PC-3 (cell line): ENCODE measurements around the gene MORF4L2. TPM values are rescaled to one million over a fixed set of nuclear protein-coding genes. Genes with fewer than 3 reads are reported as not detected.

ENCODE experiments used
- ATAC-seq: fragments of 200-7000 bp; cut with Tn5 transposase; 2 replicates; pipeline ENCODE4 v1.9.1; 2020; ENCODE audit warnings: mild to moderate bottlenecking, moderate library complexity
- BruUV-seq: library from RNA; stranded (reverse); fragments of 400-500 nt; replicated peaks from 2 replicates; lab custom pipeline; 2021; lab: Mats Ljungman, UMichigan
- CTCF ChIA-PET: fragments of 300-600 bp; sonication (Branson Sonifier 250); formaldehyde crosslinking; loops from one replicate; lab custom pipeline; 2022; ENCODE audit warnings: antibody characterized with exemption; lab: Charles Lee
- POLR2A ChIA-PET: fragments of 300-600 bp; sonication (Branson Sonifier 250); formaldehyde crosslinking; loops from one replicate; lab custom pipeline; 2022; ENCODE audit warnings: antibody characterized with exemption; ENCODE audit not compliant: unreplicated experiment; lab: Charles Lee
- DNase-seq: peaks from one replicate; pipeline ENCODE4 v3.0.0-alpha.2; 2015
- H2AFZ ChIP-seq: fragments of 300-600 bp; sonication (generic); 2 replicates; pipeline ENCODE4 v1.6.0; 2016; ENCODE audit warnings: antibody characterized with exemption, low read length
- H3F3A ChIP-seq: fragments of 300-600 bp; sonication (generic); one replicate; pipeline ENCODE4 v1.6.0; 2017; ENCODE audit warnings: antibody characterized with exemption, low read length, control low read depth, mild to moderate bottlenecking; ENCODE audit not compliant: unreplicated experiment
- H3K27ac ChIP-seq: fragments of 300-600 bp; sonication (generic); 2 replicates; pipeline ENCODE4 v1.5.1; 2016; ENCODE audit warnings: mild to moderate bottlenecking, low read length
- H3K27me3 ChIP-seq: fragments of 300-600 bp; sonication (generic); 2 replicates; pipeline ENCODE4 v1.6.1; 2016; ENCODE audit warnings: low read length, mixed read lengths
- H3K36me3 ChIP-seq: fragments of 300-600 bp; sonication (generic); 2 replicates; pipeline ENCODE4 v1.6.1; 2016; ENCODE audit warnings: low read depth, mixed run types, low read length, mixed read lengths
- H3K4me1 ChIP-seq: fragments of 300-600 bp; sonication (generic); 2 replicates; pipeline ENCODE4 v1.5.1; 2016; ENCODE audit warnings: low read length; ENCODE audit not compliant: insufficient read depth
- H3K4me2 ChIP-seq: fragments of 300-600 bp; sonication (generic); 2 replicates; pipeline ENCODE4 v1.6.0; 2016; ENCODE audit warnings: low read length
- H3K4me3 ChIP-seq: fragments of 300-600 bp; sonication (generic); 2 replicates; pipeline ENCODE4 v1.5.1; 2016; ENCODE audit warnings: mild to moderate bottlenecking, low read length, mixed read lengths
- H3K79me2 ChIP-seq: fragments of 300-600 bp; sonication (generic); 2 replicates; pipeline ENCODE4 v1.6.1; 2017; ENCODE audit warnings: low read length, mixed read lengths
- H3K9ac ChIP-seq: fragments of 300-600 bp; sonication (generic); 2 replicates; pipeline ENCODE4 v1.6.0; 2016; ENCODE audit warnings: mild to moderate bottlenecking, low read length
- H3K9me2 ChIP-seq: fragments of 300-600 bp; sonication (generic); replicated peaks from 2 replicates; pipeline ENCODE4 v1.6.1; 2016; ENCODE audit warnings: mixed run types, low read length, mixed read lengths
- H3K9me3 ChIP-seq: fragments of 300-600 bp; sonication (generic); 2 replicates; pipeline ENCODE4 v1.6.1; 2016; ENCODE audit warnings: low read length, mixed read lengths
- H4K20me1 ChIP-seq: fragments of 300-600 bp; sonication (generic); 2 replicates; pipeline ENCODE4 v1.6.1; 2016; ENCODE audit warnings: low read length, mixed read lengths
- CTCF ChIP-seq: fragments of 300-600 bp; sonication (generic); conservative IDR thresholded peaks from 2 replicates; pipeline ENCODE4 v1.5.1; 2017; ENCODE audit warnings: antibody characterized with exemption, low read depth, mild to moderate bottlenecking, low read length
- EZH2 ChIP-seq: fragments of 300-600 bp; sonication (generic); IDR thresholded peaks from one replicate; pipeline ENCODE4 v1.6.1; 2017; ENCODE audit warnings: antibody characterized with exemption, mild to moderate bottlenecking, low read length; ENCODE audit not compliant: unreplicated experiment
- EZH2phosphoT487 ChIP-seq: fragments of 300-600 bp; sonication (generic); IDR thresholded peaks from 2 replicates; pipeline ENCODE4 v1.6.1; 2018; ENCODE audit warnings: mild to moderate bottlenecking, antibody characterized with exemption, low read length, borderline replicate concordance
- intact Hi-C: fragments of 100-400 bp; cut with micrococcal nuclease; formaldehyde crosslinking; loops from 2 replicates; pipeline ENCODE4 v1.9.0; 2023
- total RNA-seq: library from RNA; depleted of rRNA; stranded (reverse); fragments of >200 nt; gene quantifications from 2 replicates; pipeline ENCODE4 v1.2.3, GENCODE V29; 2014

MORF4L2 gene
- total RNA-seq, 1 experiment from 2014 or later, result 349 TPM

- DNase-seq (peak; percentile 74), ATAC-seq (peak; percentile 37)
- Histone ChIP-seq H3K9me2 (no peaks in the 10 kb centered on the region), H3F3A (no peaks in the 10 kb centered on the region), H3K9ac (peak overlapping the region; percentile 99), H2AFZ (peak overlapping the region; percentile 82), H3K4me1 (peaks cover 22% of the 10 kb centered on the region), H4K20me1 (peaks cover 18% of the 10 kb centered on the region), H3K27ac (peak overlapping the region; percentile 98), H3K9me3 (no peaks in the 10 kb centered on the region), H3K27me3 (no peaks in the 10 kb centered on the region), H3K4me3 (peak overlapping the region; percentile 97), H3K4me2 (peak overlapping the region; percentile 88), H3K79me2 (peaks cover 37% of the 10 kb centered on the region), H3K36me3 (peaks cover 27% of the 10 kb centered on the region)
- ChIA-PET CTCF (interaction anchor here (1.0 kb wide), 1 partner anchor 87 kb away, joined by 23 read pairs; no protein-coding TSS in a partner anchor), POLR2A (interaction anchor here (0.7 kb wide), 1 partner anchor 58 kb away, joined by 14 read pairs; no protein-coding TSS in a partner anchor)
- intact Hi-C loops, result loop anchor here (1.0 to 5.0 kb wide), 5 partner anchors 49 to 230 kb away; no protein-coding TSS in a partner anchor
- TF ChIP-seq EZH2phosphoT487, result no peak
- TF ChIP-seq CTCF, result peak; percentile 84
- no peak for TF ChIP-seq EZH2
- BruUV-seq, result no TSS peak
Observed at GRCh38 chrX:103687696-103688201, 1.2 kb upstream of the MORF4L2 start.

- DNase-seq (peak; percentile 73), ATAC-seq (peak; percentile 74)
- POLR2A ChIA-PET, result interaction anchor here (0.6 to 0.7 kb wide), 3 partner anchors 57 to 148 kb away, joined by 3 to 14 read pairs (median 5); no protein-coding TSS in a partner anchor
- Histone ChIP-seq H3K4me1 (peaks cover 22% of the 10 kb centered on the region), H4K20me1 (peaks cover 18% of the 10 kb centered on the region), H3K27ac (peak overlapping the region; percentile 98), H3K27me3 (no peaks in the 10 kb centered on the region), H3K36me3 (peaks cover 32% of the 10 kb centered on the region), H3F3A (peaks cover 2% of the 10 kb centered on the region), H3K79me2 (peaks cover 42% of the 10 kb centered on the region), H3K9me2 (no peaks in the 10 kb centered on the region), H3K9ac (peak overlapping the region; percentile 99), H3K9me3 (no peaks in the 10 kb centered on the region), H3K4me2 (peak overlapping the region; percentile 88), H3K4me3 (peak overlapping the region; percentile 97), H2AFZ (peak overlapping the region; percentile 82)
- intact Hi-C loops, result loop anchor here (2.0 to 5.0 kb wide), 4 partner anchors 48 to 230 kb away; no protein-coding TSS in a partner anchor
- no peak for TF ChIP-seq EZH2
- no peak for TF ChIP-seq EZH2phosphoT487
- TF ChIP-seq CTCF, result no peak; the same call in 1 of the 2 replicates
- BruUV-seq, result TSS peak; percentile 64
- CTCF ChIA-PET, result interaction anchor here (0.6 to 1.0 kb wide), 3 partner anchors 87 to 507 kb away, joined by 3 to 23 read pairs (median 3); no protein-coding TSS in a partner anchor
Observed at GRCh38 chrX:103687073-103687695, 685 bp upstream of the MORF4L2 start.
